CD4-positive, alpha-beta T cell treated with Interleukin-21 for 1 hour (primary cell): ENCODE measurements around the gene IRX2.

Source experiments
- DNase-seq: peaks from one replicate; pipeline ENCODE4 v3.0.0-alpha.2; 2020

Gene IRX2

GRCh38 chr5:2755681-2756171 lies 4.2 kb upstream of the IRX2 start:
- no peak for DNase-seq

- no peak for DNase-seq
These were observed 3.7 kb upstream of the IRX2 start for GRCh38 chr5:2755076-2755680.

- no peak for DNase-seq
These were observed 3.2 kb upstream of the IRX2 start for GRCh38 chr5:2754581-2755075.

GRCh38 chr5:2753452-2754420 lies 2.3 kb upstream of the IRX2 start:
- DNase-seq: no peak

- no peak for DNase-seq
These were observed 1.5 kb upstream of the IRX2 start for GRCh38 chr5:2752821-2753439.

- no peak for DNase-seq
These were observed 763 bp upstream of the IRX2 start for GRCh38 chr5:2752059-2752820.

- no peak for DNase-seq
These were observed 566 bp downstream of the IRX2 start for GRCh38 chr5:2750758-2751464.

GRCh38 chr5:2750026-2750757 lies 1.3 kb downstream of the IRX2 start:
- no peak for DNase-seq

GRCh38 chr5:2749514-2750025 lies 1.9 kb downstream of the IRX2 start:
- no peak for DNase-seq

GRCh38 chr5:2748861-2749513 lies 2.5 kb downstream of the IRX2 start:
- no peak for DNase-seq

GRCh38 chr5:2748179-2748860 lies 3.2 kb downstream of the IRX2 start:
- DNase-seq: no peak

- DNase-seq: no peak
These were observed 3.9 kb downstream of the IRX2 start for GRCh38 chr5:2747363-2748162.

GRCh38 chr5:2746561-2747032 lies 4.9 kb downstream of the IRX2 start:
- DNase-seq: no peak

- DNase-seq: no peak
These were observed 7.0 kb downstream of the IRX2 start for GRCh38 chr5:2744485-2744884.

- DNase-seq: no peak
These were observed 8.4 kb downstream of the IRX2 start for GRCh38 chr5:2742921-2743679.

GRCh38 chr5:2741956-2742355 lies 9.5 kb downstream of the IRX2 start:
- no peak for DNase-seq

- no peak for DNase-seq
These were observed 10.5 kb downstream of the IRX2 start for GRCh38 chr5:2740876-2741555.
